Central memory CD8-positive, alpha-beta T cell (primary cell): ENCODE results near the gene CC2D2A.

Experiments
- ATAC-seq: fragments of 150-1000 bp; cut with Tn5 transposase; replicated peaks from 2 replicates; pipeline ENCODE4 v1.10.0; 2022; ENCODE audit warnings: mild to moderate bottlenecking, moderate FRiP score, moderate number of reproducible peaks; ENCODE audit not compliant: poor library complexity, severe bottlenecking; ENCODE audit errors: extremely low read depth
- DNase-seq, 2 donors: peaks; one replicate each; pipeline ENCODE4 v3.0.0; 2021; ENCODE audit warnings: low spot score in 2 of 2
- H3K27ac Mint-ChIP-seq: one replicate; pipeline ENCODE4 v1.8.0; 2022; ENCODE audit warnings: low read depth, mild to moderate bottlenecking, moderate library complexity, mixed read lengths
- H3K27me3 Mint-ChIP-seq: one replicate; pipeline ENCODE4 v1.8.0; 2022; ENCODE audit warnings: mixed read lengths
- H3K36me3 Mint-ChIP-seq: one replicate; pipeline ENCODE4 v1.8.0; 2022; ENCODE audit warnings: mild to moderate bottlenecking, moderate library complexity, mixed read lengths; ENCODE audit not compliant: insufficient read depth
- H3K4me1 Mint-ChIP-seq: one replicate; pipeline ENCODE4 v1.8.0; 2022; ENCODE audit warnings: mixed read lengths
- H3K4me3 Mint-ChIP-seq: one replicate; pipeline ENCODE4 v1.8.0; 2022; ENCODE audit warnings: mild to moderate bottlenecking, moderate library complexity, mixed read lengths
- H3K9me3 Mint-ChIP-seq: one replicate; pipeline ENCODE4 v1.8.0; 2022; ENCODE audit warnings: mixed read lengths

CC2D2A gene

GRCh38 chr4:15469402-15470127 is at the start of gene CC2D2A:
Gene CC2D2A (plus strand): TSS chr4:15469882. CDS start chr4:15475933, 6,051 bp downstream.
- H3K9me3 Mint-ChIP-seq, result no peaks in the 10 kb centered on the region
- no peak for ATAC-seq
- H3K4me1 Mint-ChIP-seq, result no peaks in the 10 kb centered on the region
- H3K36me3 Mint-ChIP-seq, result peaks cover 1% of the 10 kb centered on the region
- no peak for DNase-seq
- H3K27me3 Mint-ChIP-seq, result no peaks in the 10 kb centered on the region
- H3K27ac Mint-ChIP-seq, result no peak within 1 kb of the TSS
- H3K4me3 Mint-ChIP-seq, result no peak within 1 kb of the TSS

GRCh38 chr4:15420642-15421041 is 49.0 kb upstream of the CC2D2A start:
- DNase-seq (no peak), ATAC-seq (no peak)
- peaks cover 15% of the 10 kb centered on the region for H3K27me3 Mint-ChIP-seq
- no peak overlapping the region for H3K27ac Mint-ChIP-seq
- H3K9me3 Mint-ChIP-seq, result no peaks in the 10 kb centered on the region
- no peaks in the 10 kb centered on the region for H3K4me1 Mint-ChIP-seq
- no peak overlapping the region for H3K4me3 Mint-ChIP-seq
- H3K36me3 Mint-ChIP-seq, result no peaks in the 10 kb centered on the region

DNA sequence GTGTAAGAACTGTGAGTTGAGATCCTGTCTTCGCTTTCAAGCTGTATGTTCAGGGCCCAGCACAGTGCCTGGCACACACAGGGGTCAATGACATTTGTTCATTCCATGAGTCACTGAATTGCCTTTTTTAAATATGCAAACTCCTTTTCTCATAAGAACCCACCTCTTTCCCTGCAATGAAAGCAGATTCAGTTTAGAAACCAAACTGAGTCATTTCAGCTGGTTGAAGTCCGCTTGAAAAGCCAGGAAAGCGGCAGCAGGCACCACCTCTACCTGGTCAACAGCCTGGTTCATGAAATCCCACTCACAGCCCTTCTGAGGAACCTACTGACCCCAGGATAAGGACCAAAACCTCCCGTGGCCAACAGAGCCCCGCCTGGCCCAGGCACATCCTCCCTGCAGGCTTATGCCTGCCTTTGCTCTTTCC is 46.4 kb upstream of the CC2D2A start:
- ATAC-seq, result no peak
- H3K4me1 Mint-ChIP-seq, result no peaks in the 10 kb centered on the region
- peaks cover 15% of the 10 kb centered on the region for H3K27me3 Mint-ChIP-seq
- no peaks in the 10 kb centered on the region for H3K36me3 Mint-ChIP-seq
- H3K27ac Mint-ChIP-seq, result no peak overlapping the region
- no peaks in the 10 kb centered on the region for H3K9me3 Mint-ChIP-seq
- H3K4me3 Mint-ChIP-seq, result no peak overlapping the region
- DNase-seq, result no peak

- no peak for DNase-seq
- no peak for ATAC-seq
- Mint-ChIP-seq H3K27ac (no peak overlapping the region), H3K4me1 (no peaks in the 10 kb centered on the region), H3K36me3 (peaks cover 2% of the 10 kb centered on the region), H3K9me3 (no peaks in the 10 kb centered on the region), H3K27me3 (peaks cover 15% of the 10 kb centered on the region), H3K4me3 (no peak overlapping the region)
Measured at GRCh38 chr4:15425520-15425919, 44.2 kb upstream of the CC2D2A start.

DNA sequence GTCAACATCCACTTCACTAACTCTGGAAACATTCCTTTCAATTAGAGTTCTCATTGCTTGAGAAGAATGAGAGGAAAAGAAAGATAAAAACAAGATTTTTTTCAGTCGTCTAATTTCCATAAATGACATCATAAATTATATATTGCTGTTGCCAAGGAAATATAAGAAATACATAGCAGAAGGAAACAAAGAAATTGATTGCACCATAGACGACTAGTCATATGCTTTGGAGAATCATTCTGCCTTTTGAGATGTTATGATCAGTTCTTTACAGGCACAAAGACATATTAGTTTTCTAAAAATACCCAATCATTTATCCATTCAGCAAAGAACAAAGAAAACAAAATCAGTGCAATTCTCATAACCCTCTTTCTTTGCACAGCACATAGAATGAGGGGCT is 42.5 kb upstream of the CC2D2A start:
- H3K4me3 Mint-ChIP-seq, result no peak overlapping the region
- no peaks in the 10 kb centered on the region for H3K9me3 Mint-ChIP-seq
- no peak for ATAC-seq
- no peaks in the 10 kb centered on the region for H3K4me1 Mint-ChIP-seq
- peaks cover 15% of the 10 kb centered on the region for H3K27me3 Mint-ChIP-seq
- H3K27ac Mint-ChIP-seq, result no peak overlapping the region
- peaks cover 2% of the 10 kb centered on the region for H3K36me3 Mint-ChIP-seq
- no peak for DNase-seq

- peaks cover 2% of the 10 kb centered on the region for H3K36me3 Mint-ChIP-seq
- peaks cover 15% of the 10 kb centered on the region for H3K27me3 Mint-ChIP-seq
- DNase-seq, result no peak
- H3K9me3 Mint-ChIP-seq, result no peaks in the 10 kb centered on the region
- ATAC-seq, result no peak
- no peak within 1 kb of the TSS for H3K27ac Mint-ChIP-seq
- no peak within 1 kb of the TSS for H3K4me3 Mint-ChIP-seq
- no peaks in the 10 kb centered on the region for H3K4me1 Mint-ChIP-seq
Measured at GRCh38 chr4:15427701-15428100, 42.0 kb upstream of the CC2D2A start, which contains the start of gene C1QTNF7. Gene C1QTNF7 (plus strand): TSS chr4:15428033. CDS start chr4:15435744, 7,711 bp downstream.

DNA sequence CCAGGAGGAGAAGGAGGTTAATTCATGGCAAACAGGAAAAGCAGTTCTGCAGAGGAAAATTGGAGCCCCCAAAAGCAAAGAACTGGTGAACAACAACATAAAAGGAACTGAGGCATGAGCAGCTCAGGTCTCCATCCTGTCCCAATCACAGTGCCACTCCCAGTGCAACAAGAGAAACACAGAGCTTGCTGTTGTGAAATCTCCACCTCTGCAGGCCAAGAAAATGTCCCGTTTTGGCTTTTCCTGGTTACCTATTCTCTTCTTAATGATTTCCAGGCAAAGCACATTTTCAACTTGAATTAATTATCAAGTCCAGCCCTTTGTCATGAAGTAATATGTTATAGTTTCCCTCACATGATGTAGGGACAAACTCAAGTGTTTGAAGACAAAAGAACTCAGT is 41.1 kb upstream of the CC2D2A start:
- Mint-ChIP-seq H3K27me3 (peaks cover 13% of the 10 kb centered on the region), H3K4me3 (no peak overlapping the region), H3K4me1 (no peaks in the 10 kb centered on the region), H3K36me3 (peaks cover 2% of the 10 kb centered on the region), H3K9me3 (no peaks in the 10 kb centered on the region), H3K27ac (no peak overlapping the region)
- DNase-seq (no peak), ATAC-seq (no peak)

DNA sequence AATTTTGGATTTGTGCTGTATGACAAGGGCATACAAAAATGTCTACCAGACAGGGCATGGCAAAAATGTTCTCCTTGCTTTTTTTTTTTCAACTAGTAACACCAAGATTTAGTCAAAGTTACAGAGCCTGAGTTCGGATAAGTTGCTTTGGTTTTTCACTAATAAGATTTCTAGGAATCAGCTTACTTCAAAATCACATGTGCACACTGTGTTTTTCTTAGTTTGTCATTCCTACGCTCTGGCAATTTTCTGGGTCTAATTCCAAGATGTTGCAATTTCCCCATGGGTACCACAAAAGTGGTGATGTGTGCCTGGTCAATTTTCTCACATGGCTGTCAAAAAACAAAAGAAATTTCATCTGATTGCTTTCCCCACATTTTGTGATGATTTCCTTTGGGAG is 35.6 kb upstream of the CC2D2A start:
- H3K27me3 Mint-ChIP-seq, result no peaks in the 10 kb centered on the region
- H3K4me1 Mint-ChIP-seq, result no peaks in the 10 kb centered on the region
- H3K9me3 Mint-ChIP-seq, result no peaks in the 10 kb centered on the region
- DNase-seq, result no peak
- no peak overlapping the region for H3K4me3 Mint-ChIP-seq
- ATAC-seq, result no peak
- H3K36me3 Mint-ChIP-seq, result peaks cover 2% of the 10 kb centered on the region
- no peak overlapping the region for H3K27ac Mint-ChIP-seq

DNA sequence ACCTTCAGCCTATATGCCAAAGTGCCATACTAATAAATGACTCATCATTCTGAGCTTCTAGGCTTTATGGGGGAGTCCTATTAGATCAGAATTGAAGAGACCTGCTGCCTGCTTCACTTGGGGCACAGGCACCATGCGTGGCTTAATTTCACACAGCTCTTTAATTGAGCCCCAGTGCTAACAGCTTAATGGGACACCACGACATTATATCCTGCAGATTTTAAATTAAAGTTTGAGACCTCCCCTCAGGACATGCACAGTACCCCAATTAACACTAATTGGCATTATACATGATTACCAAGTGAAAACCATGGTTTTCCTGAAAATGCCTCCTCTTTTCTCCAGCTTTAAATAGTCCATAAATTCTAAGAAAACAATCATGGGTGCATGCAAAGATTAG is 35.0 kb upstream of the CC2D2A start:
- Mint-ChIP-seq H3K4me3 (no peak overlapping the region), H3K27me3 (no peaks in the 10 kb centered on the region), H3K9me3 (no peaks in the 10 kb centered on the region), H3K4me1 (no peaks in the 10 kb centered on the region), H3K36me3 (no peaks in the 10 kb centered on the region), H3K27ac (no peak overlapping the region)
- no peak for DNase-seq
- no peak for ATAC-seq

- no peak for ATAC-seq
- no peak overlapping the region for H3K27ac Mint-ChIP-seq
- H3K27me3 Mint-ChIP-seq, result no peaks in the 10 kb centered on the region
- H3K4me3 Mint-ChIP-seq, result no peak overlapping the region
- no peaks in the 10 kb centered on the region for H3K9me3 Mint-ChIP-seq
- no peaks in the 10 kb centered on the region for H3K4me1 Mint-ChIP-seq
- DNase-seq, result no peak
- H3K36me3 Mint-ChIP-seq, result no peaks in the 10 kb centered on the region
Measured at GRCh38 chr4:15436513-15436912, 33.2 kb upstream of the CC2D2A start.

GRCh38 chr4:15438939-15439524 is 30.6 kb upstream of the CC2D2A start:
- H3K36me3 Mint-ChIP-seq, result no peaks in the 10 kb centered on the region
- H3K27me3 Mint-ChIP-seq, result no peaks in the 10 kb centered on the region
- H3K4me3 Mint-ChIP-seq, result no peak overlapping the region
- DNase-seq, result no peak
- no peaks in the 10 kb centered on the region for H3K4me1 Mint-ChIP-seq
- no peaks in the 10 kb centered on the region for H3K9me3 Mint-ChIP-seq
- no peak for ATAC-seq
- no peak overlapping the region for H3K27ac Mint-ChIP-seq

- no peak overlapping the region for H3K27ac Mint-ChIP-seq
- H3K9me3 Mint-ChIP-seq, result no peaks in the 10 kb centered on the region
- no peaks in the 10 kb centered on the region for H3K4me1 Mint-ChIP-seq
- ATAC-seq, result no peak
- no peaks in the 10 kb centered on the region for H3K36me3 Mint-ChIP-seq
- no peak for DNase-seq
- H3K27me3 Mint-ChIP-seq, result no peaks in the 10 kb centered on the region
- no peak overlapping the region for H3K4me3 Mint-ChIP-seq
Measured at GRCh38 chr4:15443371-15444160, 26.1 kb upstream of the CC2D2A start.

DNA sequence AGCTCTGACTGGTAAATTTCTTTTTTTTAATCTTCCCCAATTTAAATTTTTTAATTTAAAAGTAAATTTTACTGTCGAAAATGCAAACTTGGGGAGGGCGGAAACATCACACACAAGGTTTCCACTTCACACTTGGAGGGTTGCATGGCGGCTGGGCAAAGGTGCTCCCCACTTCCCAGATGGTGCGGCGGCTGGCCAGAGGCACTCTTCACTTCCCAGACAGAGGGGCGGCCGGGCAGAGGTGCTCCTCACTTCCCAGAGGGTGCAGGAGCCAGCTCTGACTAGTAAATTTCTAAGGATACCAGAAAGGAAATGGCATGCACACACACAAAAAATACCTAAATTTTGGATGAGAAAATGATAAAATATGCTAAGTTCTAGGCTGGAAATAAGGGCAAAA is 25.4 kb upstream of the CC2D2A start:
- Mint-ChIP-seq H3K36me3 (no peaks in the 10 kb centered on the region), H3K4me1 (no peaks in the 10 kb centered on the region), H3K4me3 (no peak overlapping the region), H3K27me3 (peaks cover 2% of the 10 kb centered on the region), H3K27ac (no peak overlapping the region), H3K9me3 (no peaks in the 10 kb centered on the region)
- ATAC-seq, result no peak
- DNase-seq, result no peak
